Karpas-422 (cell line): ENCODE results near the gene ABCC10. TPM values are rescaled to one million over a fixed set of nuclear protein-coding genes. Genes with fewer than 3 reads are reported as not detected.
"Not testable (repeated sequence)": the region's sequence is repeated elsewhere in the genome, so short reads cannot be mapped to it uniquely, and the experiment has no call there.

Experiments used
- DNase-seq: peaks from one replicate; pipeline ENCODE4 v3.0.0-alpha.2; 2015
- H2AFZ ChIP-seq: fragments of 200-600 bp; sonication (generic); 2 replicates; pipeline ENCODE4 v1.6.1; 2014; ENCODE audit warnings: antibody characterized with exemption, low read length, mixed read lengths
- H3K27ac ChIP-seq: fragments of 200-600 bp; sonication (generic); 2 replicates; pipeline ENCODE4 v1.5.1; 2014; ENCODE audit warnings: mild to moderate bottlenecking, low read length, moderate library complexity
- H3K27me3 ChIP-seq: fragments of 200-600 bp; sonication (generic); 2 replicates; pipeline ENCODE4 v1.6.1; 2014; ENCODE audit warnings: low read length, mixed read lengths
- H3K36me3 ChIP-seq: fragments of 200-600 bp; sonication (generic); 2 replicates; pipeline ENCODE4 v1.6.1; 2014; ENCODE audit warnings: low read length, mixed read lengths; ENCODE audit not compliant: insufficient read depth
- H3K4me1 ChIP-seq: fragments of 200-600 bp; sonication (generic); 2 replicates; pipeline ENCODE4 v1.6.1; 2014; ENCODE audit warnings: mild to moderate bottlenecking, low read length, mixed read lengths
- H3K4me2 ChIP-seq: fragments of 200-600 bp; sonication (generic); 2 replicates; pipeline ENCODE4 v1.6.1; 2014; ENCODE audit warnings: low read length, low read depth, mild to moderate bottlenecking; ENCODE audit not compliant: poor library complexity, severe bottlenecking
- H3K4me3 ChIP-seq: fragments of 200-600 bp; sonication (generic); 2 replicates; pipeline ENCODE4 v1.5.1; 2014; ENCODE audit warnings: mild to moderate bottlenecking, antibody characterized with exemption, low read length, mixed read lengths
- H3K79me2 ChIP-seq: fragments of 200-600 bp; sonication (generic); 2 replicates; pipeline ENCODE4 v1.6.1; 2014; ENCODE audit warnings: mild to moderate bottlenecking, low read length, mixed read lengths
- H3K9ac ChIP-seq: fragments of 200-600 bp; sonication (generic); 2 replicates; pipeline ENCODE4 v1.6.0; 2014; ENCODE audit warnings: low read length
- H3K9me2 ChIP-seq: fragments of 200-600 bp; sonication (generic), shearing (Covaris generic); replicated peaks from 2 replicates; pipeline ENCODE4 v1.6.0; 2014; ENCODE audit warnings: mild to moderate bottlenecking, low read length, moderate library complexity; ENCODE audit not compliant: insufficient read depth
- H3K9me3 ChIP-seq: fragments of 300-700, 200-600 bp; sonication (generic); 2 replicates; pipeline ENCODE4 v1.6.1; 2014; ENCODE audit warnings: low read length, mixed read lengths
- H4K20me1 ChIP-seq: fragments of 200-600 bp; sonication (generic); 2 replicates; pipeline ENCODE4 v1.6.1; 2014; ENCODE audit warnings: mild to moderate bottlenecking, antibody characterized with exemption, low read length, low read depth; ENCODE audit not compliant: insufficient read depth
- total RNA-seq: library from RNA; depleted of rRNA; stranded (reverse); fragments of >200 nt; shearing (Covaris generic); gene quantifications from 2 replicates; pipeline ENCODE4 v1.2.3, GENCODE V29; 2014; ENCODE audit warnings: low replicate concordance

ABCC10 gene
- total RNA-seq, 1 experiment from 2014 or later, result 33.5 TPM

- Histone ChIP-seq H3K79me2 (no peaks in the 10 kb centered on the region), H3K27me3 (no peaks in the 10 kb centered on the region), H2AFZ (no peak overlapping the region), H3K27ac (no peak overlapping the region), H3K36me3 (no peaks in the 10 kb centered on the region), H3K4me2 (no peak overlapping the region), H3K4me3 (no peak overlapping the region), H3K9ac (no peak overlapping the region), H4K20me1 (no peaks in the 10 kb centered on the region), H3K9me2 (no peaks in the 10 kb centered on the region), H3K9me3 (no peaks in the 10 kb centered on the region), H3K4me1 (peaks cover 7% of the 10 kb centered on the region)
- DNase-seq, result no peak
Measured at GRCh38 chr6:43460032-43460431, 32.7 kb downstream of the ABCC10 start.

GRCh38 chr6:43461936-43462335, 34.6 kb downstream of the ABCC10 start:
- no peaks in the 10 kb centered on the region for H3K4me1 ChIP-seq
- H3K9me3 ChIP-seq, result no peaks in the 10 kb centered on the region
- no peaks in the 10 kb centered on the region for H3K27me3 ChIP-seq
- H3K9me2 ChIP-seq, result no peaks in the 10 kb centered on the region
- no peaks in the 10 kb centered on the region for H3K79me2 ChIP-seq
- no peak overlapping the region for H3K27ac ChIP-seq
- no peaks in the 10 kb centered on the region for H4K20me1 ChIP-seq
- H3K36me3 ChIP-seq, result no peaks in the 10 kb centered on the region
- H2AFZ ChIP-seq, result no peak overlapping the region
- no peak overlapping the region for H3K9ac ChIP-seq
- no peak overlapping the region for H3K4me3 ChIP-seq
- H3K4me2 ChIP-seq, result no peak overlapping the region
- no peak for DNase-seq

- Histone ChIP-seq H3K79me2 (no peaks in the 10 kb centered on the region), H3K36me3 (no peaks in the 10 kb centered on the region), H3K9me3 (no peaks in the 10 kb centered on the region), H4K20me1 (no peaks in the 10 kb centered on the region), H3K27me3 (no peaks in the 10 kb centered on the region), H3K4me2 (no peak overlapping the region), H3K9ac (no peak overlapping the region), H3K4me1 (no peaks in the 10 kb centered on the region), H3K27ac (no peak overlapping the region), H3K9me2 (no peaks in the 10 kb centered on the region), H2AFZ (no peak overlapping the region), H3K4me3 (no peak overlapping the region)
- no peak for DNase-seq
Measured at GRCh38 chr6:43464337-43464736, 37.0 kb downstream of the ABCC10 start.

GRCh38 chr6:43465948-43466347, 38.6 kb downstream of the ABCC10 start:
- DNase-seq, result no peak
- Histone ChIP-seq H3K27me3 (no peaks in the 10 kb centered on the region), H4K20me1 (no peaks in the 10 kb centered on the region), H3K79me2 (no peaks in the 10 kb centered on the region), H3K4me2 (no peak overlapping the region), H3K36me3 (no peaks in the 10 kb centered on the region), H3K4me1 (no peaks in the 10 kb centered on the region), H3K4me3 (no peak overlapping the region), H3K9ac (no peak overlapping the region), H3K9me3 (no peaks in the 10 kb centered on the region), H3K9me2 (no peaks in the 10 kb centered on the region), H3K27ac (no peak overlapping the region), H2AFZ (no peak overlapping the region)

- not testable (repeated sequence) for H3K9ac ChIP-seq, H3K4me2 ChIP-seq, H3K79me2 ChIP-seq, H3K27me3 ChIP-seq, H3K9me3 ChIP-seq, H3K4me3 ChIP-seq, H4K20me1 ChIP-seq, H3K36me3 ChIP-seq, H2AFZ ChIP-seq, H3K4me1 ChIP-seq, H3K9me2 ChIP-seq, DNase-seq, H3K27ac ChIP-seq
Measured at GRCh38 chr6:43467265-43467664, 39.9 kb downstream of the ABCC10 start.

GRCh38 chr6:43467752-43468151, 40.4 kb downstream of the ABCC10 start:
- Histone ChIP-seq H3K4me2 (no peak overlapping the region), H3K4me3 (no peak overlapping the region), H3K9me3 (no peaks in the 10 kb centered on the region), H3K79me2 (no peaks in the 10 kb centered on the region), H3K9ac (no peak overlapping the region), H3K4me1 (no peaks in the 10 kb centered on the region), H3K36me3 (no peaks in the 10 kb centered on the region), H2AFZ (no peak overlapping the region), H3K9me2 (no peaks in the 10 kb centered on the region), H3K27me3 (no peaks in the 10 kb centered on the region), H3K27ac (no peak overlapping the region), H4K20me1 (no peaks in the 10 kb centered on the region)
- DNase-seq, result no peak

- no peaks in the 10 kb centered on the region for H3K9me3 ChIP-seq
- no peak overlapping the region for H3K27ac ChIP-seq
- H3K4me1 ChIP-seq, result no peaks in the 10 kb centered on the region
- no peaks in the 10 kb centered on the region for H4K20me1 ChIP-seq
- no peak overlapping the region for H3K9ac ChIP-seq
- no peaks in the 10 kb centered on the region for H3K27me3 ChIP-seq
- H3K4me2 ChIP-seq, result no peak overlapping the region
- no peaks in the 10 kb centered on the region for H3K9me2 ChIP-seq
- no peak overlapping the region for H3K4me3 ChIP-seq
- no peak for DNase-seq
- no peaks in the 10 kb centered on the region for H3K79me2 ChIP-seq
- no peak overlapping the region for H2AFZ ChIP-seq
- no peaks in the 10 kb centered on the region for H3K36me3 ChIP-seq
Measured at GRCh38 chr6:43468240-43468639, 40.9 kb downstream of the ABCC10 start.

GRCh38 chr6:43468748-43469681, 41.7 kb downstream of the ABCC10 start:
- H3K27ac ChIP-seq, result no peak overlapping the region
- no peaks in the 10 kb centered on the region for H3K4me1 ChIP-seq
- DNase-seq, result no peak
- no peak overlapping the region for H3K4me3 ChIP-seq
- H3K9me2 ChIP-seq, result no peaks in the 10 kb centered on the region
- H3K9me3 ChIP-seq, result no peaks in the 10 kb centered on the region
- H3K36me3 ChIP-seq, result no peaks in the 10 kb centered on the region
- H4K20me1 ChIP-seq, result no peaks in the 10 kb centered on the region
- no peaks in the 10 kb centered on the region for H3K27me3 ChIP-seq
- H3K79me2 ChIP-seq, result no peaks in the 10 kb centered on the region
- H2AFZ ChIP-seq, result no peak overlapping the region
- no peak overlapping the region for H3K9ac ChIP-seq
- no peak overlapping the region for H3K4me2 ChIP-seq
